ENCODE data around the gene SRGAP2B. TPM values are rescaled to one million over a fixed set of nuclear protein-coding genes. Genes with fewer than 3 reads are reported as not detected.
"Not testable (repeated sequence)": the region's sequence is repeated elsewhere in the genome, so short reads cannot be mapped to it uniquely, and the experiment has no call there.

The SRGAP2B gene
- total and polyA plus RNA-seq, 2 of the 8 experiments (the other 6 are each of a cell fraction or from before 2014, with no cell fraction given), result 4.9 to 39.5 TPM

DNA sequence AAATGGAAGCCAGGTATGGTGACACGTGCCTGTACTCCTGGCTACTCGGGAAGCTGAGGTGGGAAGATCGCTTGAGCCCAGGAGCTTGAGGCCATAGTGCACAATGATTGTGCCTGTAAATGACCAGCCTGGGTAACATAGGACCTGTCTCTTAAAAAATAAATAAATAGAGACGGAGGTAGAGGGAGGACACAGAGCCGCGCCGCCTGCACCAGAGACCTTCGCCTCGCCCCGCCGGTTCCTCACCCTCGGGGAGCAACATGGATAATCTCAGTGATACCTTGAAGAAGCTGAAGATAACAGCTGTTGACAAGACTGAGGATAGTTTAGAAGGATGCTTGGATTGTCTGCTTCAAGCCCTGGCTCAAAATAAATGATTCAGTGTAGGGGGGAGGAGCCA, 130.4 kb downstream of the SRGAP2B start:
- H3K23ac ChIP-seq (ENCODE audit: insufficient read length); H3K18ac ChIP-seq (ENCODE audit: extremely low read depth, low read length); H3K56ac ChIP-seq (replicated peaks; ENCODE audit: insufficient read length, low read depth, low read length); H3K4me1 ChIP-seq (replicated peaks in 1 of 4; ENCODE audit: control insufficient read depth in 3 of 4, insufficient read depth in 4 of 4, low read length in 3 of 4); H4K8ac ChIP-seq (ENCODE audit: extremely low read depth, insufficient read depth, low read length); H2BK5ac ChIP-seq (ENCODE audit: low read depth, low read length); H3K4me3 ChIP-seq (ENCODE audit: extremely low read depth in 1 of 4, insufficient read depth in 2 of 4, low read depth in 3 of 4, low read length in 4 of 4); H2BK15ac ChIP-seq (ENCODE audit: low read length); H2BK12ac ChIP-seq (ENCODE audit: low read depth, low read length); H3K4me2 ChIP-seq (ENCODE audit: insufficient read depth in 1 of 2, low read depth in 2 of 2, low read length in 2 of 2); CTCF ChIA-PET (ENCODE audit: partially characterized antibody); H2AK5ac ChIP-seq (ENCODE audit: low read depth, low read length); H3K27ac ChIP-seq (ENCODE audit: low read depth, low read length); H3K27me3 ChIP-seq (replicated peaks in 1 of 4; ENCODE audit: control insufficient read depth in 3 of 4, extremely low read depth in 1 of 4, insufficient read depth in 3 of 4, low read length in 3 of 4); H3K79me1 ChIP-seq (ENCODE audit: low read depth, low read length); H2AFZ ChIP-seq (ENCODE audit: low read length); H3K9ac ChIP-seq (replicated peaks in 1 of 4; ENCODE audit: extremely low read depth in 1 of 4, low read depth in 3 of 4, low read length in 3 of 4); H3K9me3 ChIP-seq (ENCODE audit: insufficient read depth in 2 of 2, low read depth in 1 of 2, low read length in 1 of 2); H2BK120ac ChIP-seq (replicated peaks; ENCODE audit: low read depth, low read length); H4K5ac ChIP-seq (ENCODE audit: insufficient read length, low read depth, low read length); H3K4ac ChIP-seq (replicated peaks; ENCODE audit: insufficient read length, low read depth, low read length); H3K14ac ChIP-seq (ENCODE audit: insufficient read length); DNase-seq (ENCODE audit: low read depth in 1 of 2, low spot score in 2 of 2); H3K23me2 ChIP-seq (ENCODE audit: low read depth, low read length); H4K91ac ChIP-seq (replicated peaks; ENCODE audit: insufficient read length, low read length); POLR2A ChIA-PET (ENCODE audit: partially characterized antibody); H3K36me3 ChIP-seq (ENCODE audit: control insufficient read depth in 2 of 4, insufficient read depth in 4 of 4, low read length in 3 of 4); H3K79me2 ChIP-seq (ENCODE audit: control insufficient read depth in 1 of 2, insufficient read depth in 2 of 2, low read length in 2 of 2); FAIRE-seq; H4K20me1 ChIP-seq (replicated peaks in 1 of 2; ENCODE audit: control insufficient read depth in 1 of 2, insufficient read depth in 2 of 2, low read length in 2 of 2); H2BK20ac ChIP-seq (ENCODE audit: low read length): not testable (repeated sequence)
- 100% methylated on average over 2 of the region's 12 CpGs; no CpG with 5 or more reads in 1 of the 2 experiments for WGBS, 2 experiments (ENCODE audit: extremely low coverage in 1 of 2, insufficient coverage in 1 of 2, insufficient read length in 1 of 2, insufficient replicate concordance in 2 of 2, low coverage in 1 of 2, low lambda C conversion rate in 2 of 2, missing lambda C conversion rate in 1 of 2)

DNA sequence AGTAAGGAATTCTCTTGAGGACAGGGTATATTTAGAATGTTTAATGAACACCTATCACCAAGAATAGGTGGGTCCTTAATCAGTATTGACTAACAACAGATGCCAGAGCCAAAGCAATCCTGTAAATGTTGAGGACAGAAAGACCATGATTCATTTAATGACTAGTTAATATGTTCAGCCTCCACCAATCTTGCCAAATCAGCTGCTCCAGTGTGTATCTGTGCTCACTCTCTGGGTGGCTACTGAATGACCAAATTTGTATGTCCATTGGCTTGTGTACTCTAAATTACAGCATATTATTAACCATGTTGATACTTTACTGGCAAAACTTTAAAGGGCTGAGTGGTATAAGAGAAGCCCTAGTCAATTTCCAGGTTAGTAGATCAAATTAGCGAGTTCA, 130.9 kb downstream of the SRGAP2B start:
- FAIRE-seq; H2AK5ac ChIP-seq (ENCODE audit: low read depth, low read length); H3K9me3 ChIP-seq (ENCODE audit: insufficient read depth in 2 of 2, low read depth in 1 of 2, low read length in 1 of 2); H3K4ac ChIP-seq (replicated peaks; ENCODE audit: insufficient read length, low read depth, low read length); H3K4me1 ChIP-seq (replicated peaks in 1 of 4; ENCODE audit: control insufficient read depth in 3 of 4, insufficient read depth in 4 of 4, low read length in 3 of 4); H3K9ac ChIP-seq (replicated peaks in 1 of 4; ENCODE audit: extremely low read depth in 1 of 4, low read depth in 3 of 4, low read length in 3 of 4); H3K14ac ChIP-seq (ENCODE audit: insufficient read length); H4K5ac ChIP-seq (ENCODE audit: insufficient read length, low read depth, low read length); H3K36me3 ChIP-seq (ENCODE audit: control insufficient read depth in 2 of 4, insufficient read depth in 4 of 4, low read length in 3 of 4); H2BK12ac ChIP-seq (ENCODE audit: low read depth, low read length); CTCF ChIA-PET (ENCODE audit: partially characterized antibody); H3K79me2 ChIP-seq (ENCODE audit: control insufficient read depth in 1 of 2, insufficient read depth in 2 of 2, low read length in 2 of 2); H3K4me3 ChIP-seq (ENCODE audit: extremely low read depth in 1 of 4, insufficient read depth in 2 of 4, low read depth in 3 of 4, low read length in 4 of 4); H2AFZ ChIP-seq (ENCODE audit: low read length); POLR2A ChIA-PET (ENCODE audit: partially characterized antibody); H3K27ac ChIP-seq (ENCODE audit: low read depth, low read length); H2BK15ac ChIP-seq (ENCODE audit: low read length); H4K91ac ChIP-seq (replicated peaks; ENCODE audit: insufficient read length, low read length); H3K23ac ChIP-seq (ENCODE audit: insufficient read length); H4K20me1 ChIP-seq (replicated peaks in 1 of 2; ENCODE audit: control insufficient read depth in 1 of 2, insufficient read depth in 2 of 2, low read length in 2 of 2); H2BK5ac ChIP-seq (ENCODE audit: low read depth, low read length); H3K23me2 ChIP-seq (ENCODE audit: low read depth, low read length); H2BK120ac ChIP-seq (replicated peaks; ENCODE audit: low read depth, low read length); H4K8ac ChIP-seq (ENCODE audit: extremely low read depth, insufficient read depth, low read length); H3K18ac ChIP-seq (ENCODE audit: extremely low read depth, low read length); H3K27me3 ChIP-seq (replicated peaks in 1 of 4; ENCODE audit: control insufficient read depth in 3 of 4, extremely low read depth in 1 of 4, insufficient read depth in 3 of 4, low read length in 3 of 4); DNase-seq (ENCODE audit: low read depth in 1 of 2, low spot score in 2 of 2); H2BK20ac ChIP-seq (ENCODE audit: low read length); H3K79me1 ChIP-seq (ENCODE audit: low read depth, low read length); H3K4me2 ChIP-seq (ENCODE audit: insufficient read depth in 1 of 2, low read depth in 2 of 2, low read length in 2 of 2); H3K56ac ChIP-seq (replicated peaks; ENCODE audit: insufficient read length, low read depth, low read length): not testable (repeated sequence)
- WGBS, 2 experiments (ENCODE audit: extremely low coverage in 1 of 2, insufficient coverage in 1 of 2, insufficient read length in 1 of 2, insufficient replicate concordance in 2 of 2, low coverage in 1 of 2, low lambda C conversion rate in 2 of 2, missing lambda C conversion rate in 1 of 2), result 80% methylated on average over 1 of the region's 1 CpG; no CpG with 5 or more reads in 1 of the 2 experiments
